K562 (cell line): Measurements from ENCODE around the gene MUC5B.
"Not testable (repeated sequence)": the region's sequence is repeated elsewhere in the genome, so short reads cannot be mapped to it uniquely, and the experiment has no call there.

Experiments
- ATF1 ChIP-seq, 2 experiments: fragments of 450-650 bp in 1 of 2; IDR thresholded peaks; 2 replicates each; pipeline ENCODE4 v1.6.1; 2016; ENCODE audit warnings: missing compliant biosample characterization in 1 of 2, missing genetic modification characterization in 1 of 2
- EGR1 ChIP-seq: fragments of 450-650 bp; conservative IDR thresholded peaks from 2 replicates; pipeline ENCODE4 v1.6.1; 2017; ENCODE audit warnings: mild to moderate bottlenecking
- EP300 ChIP-seq: IDR thresholded peaks from 2 replicates; pipeline ENCODE4 v1.6.1; 2012; ENCODE audit warnings: low read length, improper control_type of control experiment
- FOXK2 ChIP-seq, 2 experiments: fragments of 450-650 bp; IDR thresholded peaks in 1 of 2; conservative IDR thresholded peaks in 1 of 2; 2 replicates each; pipeline ENCODE4 v1.6.1; 2016; ENCODE audit warnings: low read depth in 2 of 2, mild to moderate bottlenecking in 1 of 2
- MTA2 ChIP-seq: fragments of 450-650 bp; IDR thresholded peaks from 2 replicates; pipeline ENCODE4 v1.6.1; 2016; ENCODE audit warnings: low read depth
- PML ChIP-seq: IDR thresholded peaks from 2 replicates; pipeline ENCODE4 v1.6.1; 2012; ENCODE audit warnings: low read length, inconsistent platforms
- POLR2A ChIP-seq: fragments of 450-650 bp; conservative IDR thresholded peaks from 2 replicates; pipeline ENCODE4 v1.6.1; 2016
- SIN3B ChIP-seq: fragments of 450-650 bp; IDR thresholded peaks from 2 replicates; pipeline ENCODE4 v1.6.1; 2017; ENCODE audit warnings: low read depth, mild to moderate bottlenecking, moderate library complexity
- SREBF2 ChIP-seq: sonication (generic); formaldehyde crosslinking; IDR thresholded peaks from 2 replicates; pipeline ENCODE4 v1.4.0; 2020; ENCODE audit warnings: mild to moderate bottlenecking, missing genetic modification reagents
- ZNF324 ChIP-seq: fragments of 250-450 bp; sonication (Bioruptor Pico); IDR thresholded peaks from 2 replicates; pipeline ENCODE4 v1.4.0; 2020; ENCODE audit warnings: mild to moderate bottlenecking
- TF ChIP-seq, protein P1 (sequence below): IDR thresholded peaks from 2 replicates; pipeline ENCODE4 v1.6.1; 2016; ENCODE audit warnings: missing genetic modification characterization, missing compliant biosample characterization

DNA sequence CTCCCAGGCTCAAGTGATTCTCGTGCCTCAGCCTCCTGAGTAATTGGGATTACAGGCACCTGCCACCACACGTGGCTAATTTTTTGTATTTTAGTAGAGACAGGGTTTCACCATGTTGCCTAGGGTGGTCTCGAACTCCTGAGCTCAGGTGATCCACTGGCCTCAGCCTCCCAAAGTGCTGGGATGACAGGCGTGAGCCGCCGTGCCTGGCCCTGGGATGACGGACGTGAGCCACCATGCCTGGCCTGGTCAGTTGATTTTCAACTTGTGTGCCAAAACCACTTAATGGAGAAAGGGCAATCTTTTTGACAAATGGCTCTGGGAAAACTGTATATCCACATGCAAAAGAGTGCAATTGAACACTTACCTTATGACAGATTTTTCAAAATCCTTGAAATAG, 7.0 kb upstream of the MUC5B start:
- TF ChIP-seq ZNF324 (CRISPR knock-in tag); ATF1 (CRISPR knock-in tag; IDR thresholded peaks at IDR 0.05); ATF1 (tag; IDR thresholded peaks at IDR 0.05); SIN3B; MTA2; EP300; SREBF2; PML; EGR1; FOXK2 (conservative IDR thresholded peaks at IDR 0.05 in 1 of 2, IDR thresholded peaks at IDR 0.05 in 1 of 2; ENCODE audit: low read depth in 2 of 2); POLR2A: not testable (repeated sequence)
- TF ChIP-seq, protein P1, sequence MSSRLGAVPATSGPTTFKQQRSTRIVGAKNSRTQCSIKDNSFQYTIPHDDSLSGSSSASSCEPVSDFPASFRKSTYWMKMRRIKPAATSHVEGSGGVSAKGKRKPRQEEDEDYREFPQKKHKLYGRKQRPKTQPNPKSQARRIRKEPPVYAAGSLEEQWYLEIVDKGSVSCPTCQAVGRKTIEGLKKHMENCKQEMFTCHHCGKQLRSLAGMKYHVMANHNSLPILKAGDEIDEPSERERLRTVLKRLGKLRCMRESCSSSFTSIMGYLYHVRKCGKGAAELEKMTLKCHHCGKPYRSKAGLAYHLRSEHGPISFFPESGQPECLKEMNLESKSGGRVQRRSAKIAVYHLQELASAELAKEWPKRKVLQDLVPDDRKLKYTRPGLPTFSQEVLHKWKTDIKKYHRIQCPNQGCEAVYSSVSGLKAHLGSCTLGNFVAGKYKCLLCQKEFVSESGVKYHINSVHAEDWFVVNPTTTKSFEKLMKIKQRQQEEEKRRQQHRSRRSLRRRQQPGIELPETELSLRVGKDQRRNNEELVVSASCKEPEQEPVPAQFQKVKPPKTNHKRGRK (tag) = not testable (repeated sequence)
